Measurements from ENCODE around the gene COG7. TPM values are rescaled to one million over a fixed set of nuclear protein-coding genes. Genes with fewer than 3 reads are reported as not detected.

COG7 gene
- total RNA-seq, 2 donors from 2014 or later, result 9.0 to 11.2 TPM

- H3K27ac ChIP-seq, result no peak overlapping the region
- TF ChIP-seq CTCF (IDR thresholded peaks at IDR 0.05), result no peak
- H3K4me3 ChIP-seq, result no peak overlapping the region
- DNase-seq (ENCODE audit: low spot score), result no peak
- H3K4me1 ChIP-seq, result peaks cover 0 to 18% of the 10 kb centered on the region in 2 donors
- H3K27me3 ChIP-seq, result no peaks in the 10 kb centered on the region
- H3K9me3 ChIP-seq, result no peaks in the 10 kb centered on the region
- peaks cover 32% of the 10 kb centered on the region for H3K36me3 ChIP-seq
Measured at GRCh38 chr16:23420011-23420410, 33.0 kb downstream of the COG7 start.

- H3K4me3 ChIP-seq, result no peak overlapping the region
- no peak overlapping the region for H3K27ac ChIP-seq
- DNase-seq (ENCODE audit: low spot score), result no peak
- TF ChIP-seq CTCF (IDR thresholded peaks at IDR 0.05), result no peak
- H3K4me1 ChIP-seq, result no peaks in the 10 kb centered on the region
- peaks cover 64% of the 10 kb centered on the region for H3K36me3 ChIP-seq
- no peaks in the 10 kb centered on the region for H3K27me3 ChIP-seq
- H3K9me3 ChIP-seq, result no peaks in the 10 kb centered on the region
Measured at GRCh38 chr16:23416816-23417215, 36.2 kb downstream of the COG7 start.

- H3K4me1 ChIP-seq, result no peaks in the 10 kb centered on the region
- no peaks in the 10 kb centered on the region for H3K27me3 ChIP-seq
- H3K9me3 ChIP-seq, result no peaks in the 10 kb centered on the region
- H3K4me3 ChIP-seq, result no peak overlapping the region
- peaks cover 75% of the 10 kb centered on the region for H3K36me3 ChIP-seq
- H3K27ac ChIP-seq, result no peak overlapping the region
- TF ChIP-seq CTCF (IDR thresholded peaks at IDR 0.05), result no peak
- DNase-seq (ENCODE audit: low spot score), result no peak
Measured at GRCh38 chr16:23414731-23415130, 38.3 kb downstream of the COG7 start.

- Histone ChIP-seq H3K27me3 (no peaks in the 10 kb centered on the region), H3K4me3 (no peak overlapping the region), H3K27ac (no peak overlapping the region), H3K36me3 (peaks cover 58% of the 10 kb centered on the region), H3K4me1 (no peaks in the 10 kb centered on the region), H3K9me3 (no peaks in the 10 kb centered on the region)
- no peak for DNase-seq (ENCODE audit: low spot score)
- no peak for TF ChIP-seq CTCF (IDR thresholded peaks at IDR 0.05)
Measured at GRCh38 chr16:23410176-23410575, 42.8 kb downstream of the COG7 start.

GRCh38 chr16:23409522-23409921, 43.5 kb downstream of the COG7 start:
- Histone ChIP-seq H3K4me3 (no peak overlapping the region), H3K27ac (no peak overlapping the region), H3K9me3 (no peaks in the 10 kb centered on the region), H3K27me3 (no peaks in the 10 kb centered on the region), H3K36me3 (peaks cover 58% of the 10 kb centered on the region), H3K4me1 (no peaks in the 10 kb centered on the region)
- no peak for DNase-seq (ENCODE audit: low spot score)
- TF ChIP-seq CTCF (IDR thresholded peaks at IDR 0.05), result no peak

GRCh38 chr16:23408823-23409298, 44.1 kb downstream of the COG7 start:
- H3K27me3 ChIP-seq, result no peaks in the 10 kb centered on the region
- no peak overlapping the region for H3K4me3 ChIP-seq
- no peak for DNase-seq (ENCODE audit: low spot score)
- H3K36me3 ChIP-seq, result peaks cover 58% of the 10 kb centered on the region
- H3K9me3 ChIP-seq, result no peaks in the 10 kb centered on the region
- H3K27ac ChIP-seq, result peak overlapping the region in 1 of 2 donors; percentile 24
- TF ChIP-seq CTCF (IDR thresholded peaks at IDR 0.05), result no peak
- no peaks in the 10 kb centered on the region for H3K4me1 ChIP-seq
